MM.1S (cell line): ENCODE measurements around the gene DLX2.

Experiments used
- EZH2phosphoT487 ChIP-seq: fragments of 300-600 bp; sonication (generic); IDR thresholded peaks from 2 replicates; pipeline ENCODE4 v1.6.1; 2018; ENCODE audit warnings: antibody characterized with exemption, low read length
- TF ChIP-seq, protein P1 (sequence below): fragments of 300-600 bp; sonication (generic); IDR thresholded peaks from 2 replicates; pipeline ENCODE4 v1.5.1; 2016; ENCODE audit warnings: antibody characterized with exemption, low read length, mixed read lengths

GRCh38 chr2:172092716-172093415 lies 9.8 kb downstream of the DLX2 start:
- TF ChIP-seq, protein P1, sequence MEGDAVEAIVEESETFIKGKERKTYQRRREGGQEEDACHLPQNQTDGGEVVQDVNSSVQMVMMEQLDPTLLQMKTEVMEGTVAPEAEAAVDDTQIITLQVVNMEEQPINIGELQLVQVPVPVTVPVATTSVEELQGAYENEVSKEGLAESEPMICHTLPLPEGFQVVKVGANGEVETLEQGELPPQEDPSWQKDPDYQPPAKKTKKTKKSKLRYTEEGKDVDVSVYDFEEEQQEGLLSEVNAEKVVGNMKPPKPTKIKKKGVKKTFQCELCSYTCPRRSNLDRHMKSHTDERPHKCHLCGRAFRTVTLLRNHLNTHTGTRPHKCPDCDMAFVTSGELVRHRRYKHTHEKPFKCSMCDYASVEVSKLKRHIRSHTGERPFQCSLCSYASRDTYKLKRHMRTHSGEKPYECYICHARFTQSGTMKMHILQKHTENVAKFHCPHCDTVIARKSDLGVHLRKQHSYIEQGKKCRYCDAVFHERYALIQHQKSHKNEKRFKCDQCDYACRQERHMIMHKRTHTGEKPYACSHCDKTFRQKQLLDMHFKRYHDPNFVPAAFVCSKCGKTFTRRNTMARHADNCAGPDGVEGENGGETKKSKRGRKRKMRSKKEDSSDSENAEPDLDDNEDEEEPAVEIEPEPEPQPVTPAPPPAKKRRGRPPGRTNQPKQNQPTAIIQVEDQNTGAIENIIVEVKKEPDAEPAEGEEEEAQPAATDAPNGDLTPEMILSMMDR: no peak
- no peak for TF ChIP-seq EZH2phosphoT487
